Measurements from ENCODE around the gene PAOX. TPM values are rescaled to one million over a fixed set of nuclear protein-coding genes. Genes with fewer than 3 reads are reported as not detected.

The PAOX gene
- total and polyA plus RNA-seq, 9 of the 15 experiments (the other 6 are each of a cell fraction or from before 2014, with no cell fraction given), result 0.80 to 6.4 (median 2.6) TPM

DNA sequence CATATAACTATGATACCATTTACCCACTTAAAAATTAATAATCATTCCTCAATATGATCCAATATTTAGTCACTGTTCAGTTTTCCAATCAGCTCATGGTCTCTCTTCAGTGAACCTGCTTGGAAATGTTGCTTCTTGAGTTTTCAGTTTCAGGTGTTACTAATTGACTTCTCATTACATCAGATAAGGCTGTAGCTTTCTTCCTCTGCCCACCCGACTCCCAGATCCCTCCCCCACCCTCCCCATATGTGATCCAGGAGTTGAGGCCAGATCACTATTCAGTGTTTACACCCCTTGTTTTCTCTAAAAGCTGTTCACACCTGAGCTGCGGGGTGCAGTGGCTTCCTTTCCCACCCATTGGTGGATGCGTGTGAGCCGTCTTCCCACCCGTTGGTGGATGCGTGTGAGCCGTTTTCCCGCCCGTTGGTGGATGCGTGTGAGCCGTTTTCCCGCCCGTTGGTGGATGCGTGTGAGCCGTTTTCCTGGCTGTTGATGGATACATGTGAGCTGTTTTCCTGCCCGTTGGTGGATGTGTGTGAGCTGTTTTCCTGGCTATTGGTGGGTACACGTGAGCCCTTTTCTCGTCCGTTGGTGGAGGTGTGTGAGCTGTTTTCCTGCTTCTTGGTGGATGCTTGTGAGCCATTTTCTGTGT, 11.7 kb downstream of the PAOX start:
- H3K79me2 ChIP-seq (ENCODE audit: control insufficient read depth, insufficient read depth, low read length), result peaks cover 14% of the 10 kb centered on the region
- in situ Hi-C loops (cut with MboI) (no loop called here), intact Hi-C loops (cut with micrococcal nuclease) (loop anchor here (5.0 to 10.0 kb wide), 2 partner anchors 33 to 66 kb away; partner anchors contain the start of gene FUOM)
- peak overlapping the region; percentile 46; the same call in 1 of the 2 replicates for H3K4me3 ChIP-seq
- TF ChIP-seq TEAD2 (tag; IDR thresholded peaks at IDR 0.05) (no peak), KAT7 (CRISPR knock-in tag; IDR thresholded peaks at IDR 0.05; ENCODE audit: borderline replicate concordance) (no peak), TOE1 (IDR thresholded peaks at IDR 0.05; ENCODE audit: borderline replicate concordance) (0 out of 2 replicates have a peak, but pooled peaks have one; percentile 1), TOE1 (CRISPR knock-in tag; IDR thresholded peaks at IDR 0.05; ENCODE audit: borderline replicate concordance, low read depth) (no peak), DPF2 (IDR thresholded peaks at IDR 0.05) (0 out of 2 replicates have a peak, but pooled peaks have one; percentile 1), GATA2 (CRISPR knock-in tag; IDR thresholded peaks at IDR 0.05) (no peak), ZC3H11A (IDR thresholded peaks at IDR 0.05; ENCODE audit: low read depth, low read length) (no peak), ZNF324 (CRISPR knock-in tag; IDR thresholded peaks at IDR 0.05) (no peak), KLF16 (IDR thresholded peaks at IDR 0.05) (no peak), ZNF444 (CRISPR knock-in tag; IDR thresholded peaks at IDR 0.05) (no peak)
- TF ChIP-seq, protein P1, sequence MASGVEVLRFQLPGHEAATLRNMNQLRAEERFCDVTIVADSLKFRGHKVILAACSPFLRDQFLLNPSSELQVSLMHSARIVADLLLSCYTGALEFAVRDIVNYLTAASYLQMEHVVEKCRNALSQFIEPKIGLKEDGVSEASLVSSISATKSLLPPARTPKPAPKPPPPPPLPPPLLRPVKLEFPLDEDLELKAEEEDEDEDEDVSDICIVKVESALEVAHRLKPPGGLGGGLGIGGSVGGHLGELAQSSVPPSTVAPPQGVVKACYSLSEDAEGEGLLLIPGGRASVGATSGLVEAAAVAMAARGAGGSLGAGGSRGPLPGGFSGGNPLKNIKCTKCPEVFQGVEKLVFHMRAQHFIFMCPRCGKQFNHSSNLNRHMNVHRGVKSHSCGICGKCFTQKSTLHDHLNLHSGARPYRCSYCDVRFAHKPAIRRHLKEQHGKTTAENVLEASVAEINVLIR (CRISPR knock-in tag; IDR thresholded peaks at IDR 0.05), result no peak
- TF ChIP-seq, protein P2, sequence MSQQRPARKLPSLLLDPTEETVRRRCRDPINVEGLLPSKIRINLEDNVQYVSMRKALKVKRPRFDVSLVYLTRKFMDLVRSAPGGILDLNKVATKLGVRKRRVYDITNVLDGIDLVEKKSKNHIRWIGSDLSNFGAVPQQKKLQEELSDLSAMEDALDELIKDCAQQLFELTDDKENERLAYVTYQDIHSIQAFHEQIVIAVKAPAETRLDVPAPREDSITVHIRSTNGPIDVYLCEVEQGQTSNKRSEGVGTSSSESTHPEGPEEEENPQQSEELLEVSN (IDR thresholded peaks at IDR 0.05; ENCODE audit: borderline replicate concordance in 1 of 2, extremely low read depth in 1 of 2, insufficient read depth in 1 of 2, insufficient read length in 1 of 2, low read depth in 1 of 2, low read length in 1 of 2, poor library complexity in 1 of 2, severe bottlenecking in 1 of 2), result peak; percentile 37 to 41
- H4K20me1 ChIP-seq (replicated peaks; ENCODE audit: control insufficient read depth, insufficient read depth, low read length), result no peaks in the 10 kb centered on the region
- H3K9me1 ChIP-seq (ENCODE audit: control insufficient read depth, insufficient read depth, low read length), result no peaks in the 10 kb centered on the region
- BruUV-seq (replicated peaks), result no TSS peak
- peaks cover 7% of the 10 kb centered on the region; the same call in 1 of the 3 replicates for H3K36me3 ChIP-seq (ENCODE audit: control insufficient read depth, insufficient read depth, low read length)
- DNase-seq (ENCODE audit: extremely low read depth in 1 of 4, low spot score in 3 of 4), result peak in 1 of 4 experiments; percentile 10
- ChIA-PET CTCF (ENCODE audit: low intra/inter-chr PET ratio) (no interaction called here), POLR2A (interaction anchor here (0.6 to 1.6 kb wide), 3 partner anchors 8 to 13 kb away, joined by 3 to 5 read pairs (median 4); partner anchors contain the start of gene PAOX)
- H2AFZ ChIP-seq (ENCODE audit: low read depth, low read length), result no peak overlapping the region
- peak overlapping the region; percentile 83 for H3K27ac ChIP-seq (ENCODE audit: extremely low read depth, low read depth, low read length)
- no peaks in the 10 kb centered on the region for H3K27me3 ChIP-seq (ENCODE audit: control insufficient read depth in 2 of 2, insufficient read depth in 2 of 2, low read length in 2 of 2)
- no peaks in the 10 kb centered on the region for H3K9me3 ChIP-seq (replicated peaks; ENCODE audit: control insufficient read depth, insufficient read depth, low read depth, low read length)
- no peak for FAIRE-seq
- H3K9ac ChIP-seq (ENCODE audit: insufficient read depth in 1 of 2, low read depth in 2 of 2, low read length in 2 of 2), result peak overlapping the region; percentile 30 to 52; a peak in 3 of 4 replicates
- peaks cover 15 to 62% of the 10 kb centered on the region in 2 experiments for H3K4me1 ChIP-seq (replicated peaks in 1 of 2; ENCODE audit: control insufficient read depth in 2 of 2, insufficient read depth in 2 of 2, low read length in 2 of 2)
- H3K4me2 ChIP-seq (ENCODE audit: insufficient read depth, low read length), result peak overlapping the region; percentile 92
- no peak for ATAC-seq
- 59% methylated on average over 8 of the region's 19 CpGs for WGBS (ENCODE audit: insufficient coverage, low coverage, missing lambda C conversion rate)

Measured in K562 (cell line).